Measurements from ENCODE around the gene SATL1.

- TF ChIP-seq YY1 (IDR thresholded peaks at IDR 0.05; ENCODE audit: insufficient read depth, insufficient read length) (no peak), ZNF274 (IDR thresholded peaks at IDR 0.05; ENCODE audit: low read depth, low read length) (no peak), SUZ12 (IDR thresholded peaks at IDR 0.05; ENCODE audit: extremely low read depth, insufficient read depth, insufficient read length) (no peak)
Observed at GRCh38 chrX:85243155-85243554, 424 bp downstream of the SATL1 start.

All from NT2/D1 (cell line).